ENCODE data around the gene FNBP1.

- TF ChIP-seq CTCF (IDR thresholded peaks at IDR 0.05; ENCODE audit: control extremely low read depth in 1 of 3, insufficient read depth in 1 of 3, low read depth in 1 of 3, low read length in 3 of 3) (no peak), BCL11A (IDR thresholded peaks at IDR 0.05; ENCODE audit: low read depth in 2 of 2, low read length in 2 of 2) (no peak), RXRA (IDR thresholded peaks at IDR 0.05; ENCODE audit: insufficient read depth, low read depth, low read length) (no peak), SP2 (IDR thresholded peaks at IDR 0.05; ENCODE audit: low read length) (no peak), PHF8 (conservative IDR thresholded peaks at IDR 0.05; ENCODE audit: low read depth, low read length) (no peak), RAD21 (IDR thresholded peaks at IDR 0.05 in 1 of 2, conservative IDR thresholded peaks at IDR 0.05 in 1 of 2; ENCODE audit: low read depth in 2 of 2, low read length in 2 of 2) (no peak), E2F6 (IDR thresholded peaks at IDR 0.05) (no peak), TBP (IDR thresholded peaks at IDR 0.05; ENCODE audit: low read depth, low read length) (no peak)
Measured at GRCh38 chr9:129858167-129858962, 184.6 kb downstream of the FNBP1 start.
